SH-SY5Y (cell line): ENCODE results near the gene FADS3.

ENCODE experiments used
- GATA2 ChIP-seq: IDR thresholded peaks from 2 replicates; pipeline ENCODE4 v1.6.1; 2011; ENCODE audit warnings: mild to moderate bottlenecking, low read depth, low read length
- GATA3 ChIP-seq: IDR thresholded peaks from 2 replicates; pipeline ENCODE4 v1.6.1; 2011; ENCODE audit warnings: low read depth, mild to moderate bottlenecking, low read length, moderate library complexity

DNA sequence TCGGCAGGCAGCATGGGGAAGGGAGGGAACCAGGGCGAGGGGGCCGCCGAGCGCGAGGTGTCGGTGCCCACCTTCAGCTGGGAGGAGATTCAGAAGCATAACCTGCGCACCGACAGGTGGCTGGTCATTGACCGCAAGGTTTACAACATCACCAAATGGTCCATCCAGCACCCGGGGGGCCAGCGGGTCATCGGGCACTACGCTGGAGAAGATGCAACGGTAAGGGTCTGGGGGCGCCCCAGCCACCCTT lies 63.0 kb downstream of the FADS3 start:
- TF ChIP-seq GATA2 (no peak), GATA3 (no peak)
